Neuronal stem cell (in vitro differentiated cells): ENCODE results near the gene DSE.

ENCODE experiments used
- DNase-seq: peaks from one replicate; pipeline ENCODE4 v3.0.0-alpha.2; 2013; ENCODE audit warnings: low spot score
- H2AFZ ChIP-seq: one replicate; pipeline ENCODE4 v1.6.1; 2013; ENCODE audit warnings: mild to moderate bottlenecking, low read length, inconsistent platforms
- H2AK5ac ChIP-seq: 2 replicates; pipeline ENCODE4 v1.6.1; 2013; ENCODE audit warnings: low read depth, mild to moderate bottlenecking, inconsistent platforms, low read length, moderate library complexity, mixed read lengths
- H2BK120ac ChIP-seq: 2 replicates; pipeline ENCODE4 v1.6.1; 2013; ENCODE audit warnings: low read depth, mild to moderate bottlenecking, inconsistent platforms, low read length, moderate library complexity, mixed read lengths
- H2BK12ac ChIP-seq: one replicate; pipeline ENCODE4 v1.6.1; 2013; ENCODE audit warnings: low read length, inconsistent platforms
- H2BK15ac ChIP-seq: 2 replicates; pipeline ENCODE4 v1.6.1; 2013; ENCODE audit warnings: mild to moderate bottlenecking, low read length, inconsistent platforms, mixed read lengths
- H2BK5ac ChIP-seq: one replicate; pipeline ENCODE4 v1.6.1; 2013; ENCODE audit warnings: inconsistent platforms, mild to moderate bottlenecking, low read length, moderate library complexity
- H3K14ac ChIP-seq: one replicate; pipeline ENCODE4 v1.6.1; 2013; ENCODE audit warnings: low read length, inconsistent platforms
- H3K18ac ChIP-seq: 2 replicates; pipeline ENCODE4 v1.6.1; 2013; ENCODE audit warnings: low read length, inconsistent platforms
- H3K23ac ChIP-seq: 2 replicates; pipeline ENCODE4 v1.6.1; 2013; ENCODE audit warnings: low read depth, mild to moderate bottlenecking, mixed read lengths, low read length, inconsistent platforms; ENCODE audit not compliant: poor library complexity
- H3K27ac ChIP-seq: replicated peaks from 3 replicates; pipeline ENCODE4 v1.5.1; 2013; ENCODE audit warnings: low read length, inconsistent platforms
- H3K27me3 ChIP-seq, 3 experiments: 2 replicates each; pipeline ENCODE4 v1.6.1; 2013; ENCODE audit warnings: low read length in 3 of 3, mild to moderate bottlenecking in 2 of 3, inconsistent platforms in 1 of 3, low read depth in 1 of 3, mixed read lengths in 1 of 3, moderate library complexity in 1 of 3; ENCODE audit not compliant: control insufficient read depth in 3 of 3, insufficient read depth in 3 of 3
- H3K36me3 ChIP-seq, 2 donors: replicated peaks in 1 of 2; 2 replicates each; pipeline ENCODE4 v1.6.1; 2013; ENCODE audit warnings: low read length in 2 of 2; ENCODE audit not compliant: control insufficient read depth in 2 of 2, insufficient read depth in 2 of 2
- H3K4ac ChIP-seq: 2 replicates; pipeline ENCODE4 v1.6.1; 2013; ENCODE audit warnings: inconsistent platforms, mild to moderate bottlenecking, low read length, moderate library complexity
- H3K4me1 ChIP-seq, 2 donors: 1 replicate in 1 of 2; 2 replicates in 1 of 2; pipeline ENCODE4 v1.6.1; 2013; ENCODE audit warnings: low read length in 2 of 2, low read depth in 1 of 2; ENCODE audit not compliant: control insufficient read depth in 2 of 2, insufficient read depth in 1 of 2
- H3K4me2 ChIP-seq: one replicate; pipeline ENCODE4 v1.6.1; 2013; ENCODE audit warnings: mild to moderate bottlenecking, low read length, inconsistent platforms; ENCODE audit not compliant: insufficient read depth, poor library complexity, severe bottlenecking
- H3K4me3 ChIP-seq, 2 donors: 2 replicates each; pipeline ENCODE4 v1.5.1; 2013; ENCODE audit warnings: low read length in 2 of 2, mild to moderate bottlenecking in 2 of 2, inconsistent platforms in 1 of 2, moderate library complexity in 1 of 2
- H3K79me1 ChIP-seq: one replicate; pipeline ENCODE4 v1.6.1; 2013; ENCODE audit warnings: low read depth, mild to moderate bottlenecking, inconsistent platforms, low read length, moderate library complexity
- H3K9ac ChIP-seq: one replicate; pipeline ENCODE4 v1.6.1; 2013; ENCODE audit warnings: mild to moderate bottlenecking, low read depth, low read length, inconsistent platforms; ENCODE audit not compliant: poor library complexity
- H3K9me3 ChIP-seq, 2 donors: replicated peaks in 1 of 2; 2 replicates each; pipeline versions ENCODE3 to v1.6.1; 2013; ENCODE audit warnings: low read length in 2 of 2, mild to moderate bottlenecking in 2 of 2, inconsistent platforms in 1 of 2, low read depth in 1 of 2, mixed read lengths in 1 of 2, moderate library complexity in 1 of 2; ENCODE audit not compliant: control insufficient read depth in 2 of 2, insufficient read depth in 1 of 2
- H4K8ac ChIP-seq: one replicate; pipeline ENCODE4 v1.6.1; 2013; ENCODE audit warnings: low read depth, mild to moderate bottlenecking, inconsistent platforms, low read length, moderate library complexity
- H4K91ac ChIP-seq: one replicate; pipeline ENCODE4 v1.6.1; 2013; ENCODE audit warnings: low read length, low read depth, mild to moderate bottlenecking, inconsistent platforms; ENCODE audit not compliant: poor library complexity
- WGBS, 2 donors: extraction: QIAGEN DNeasy Blood & Tissue Kit; methylation state at CpG; one replicate each; pipeline ENCODE4 v1.1.7; 2013; ENCODE audit warnings: missing lambda C conversion rate in 2 of 2, mixed read lengths in 1 of 2; ENCODE audit not compliant: insufficient read length in 2 of 2, insufficient replicate concordance in 1 of 2; ENCODE audit errors: extremely low coverage in 2 of 2; 5-methylcytosine and 5-hydroxymethylcytosine counted together

The DSE gene

GRCh38 chr6:116387374-116387773, 16.6 kb downstream of the DSE start:
- no peaks in the 10 kb centered on the region for H3K9me3 ChIP-seq
- no peak overlapping the region for H3K18ac ChIP-seq
- no peak overlapping the region for H2BK5ac ChIP-seq
- H4K8ac ChIP-seq, result no peak overlapping the region
- no peak overlapping the region for H2AFZ ChIP-seq
- no peak overlapping the region for H3K4me2 ChIP-seq
- peaks cover 0 to 1% of the 10 kb centered on the region in 2 donors for H3K4me1 ChIP-seq
- H2BK12ac ChIP-seq, result no peak overlapping the region
- H3K9ac ChIP-seq, result no peak overlapping the region
- DNase-seq, result no peak
- H3K36me3 ChIP-seq, result no peaks in the 10 kb centered on the region
- WGBS, 2 donors, result no CpG with 5 or more reads among the region's 3 CpGs
- no peak overlapping the region for H3K27ac ChIP-seq
- H3K79me1 ChIP-seq, result no peaks in the 10 kb centered on the region
- no peak overlapping the region for H3K4ac ChIP-seq
- no peak overlapping the region for H3K23ac ChIP-seq
- H3K14ac ChIP-seq, result no peak overlapping the region
- H3K4me3 ChIP-seq, result no peak overlapping the region
- H4K91ac ChIP-seq, result no peak overlapping the region
- no peak overlapping the region for H2AK5ac ChIP-seq
- no peak overlapping the region for H2BK15ac ChIP-seq
- no peak overlapping the region for H2BK120ac ChIP-seq
- H3K27me3 ChIP-seq, result no peaks in the 10 kb centered on the region

- Histone ChIP-seq H2AK5ac (no peak overlapping the region), H3K9ac (no peak overlapping the region), H3K18ac (no peak overlapping the region), H2BK5ac (no peak overlapping the region), H2BK12ac (no peak overlapping the region), H3K27me3 (no peaks in the 10 kb centered on the region), H3K36me3 (no peaks in the 10 kb centered on the region), H4K91ac (no peak overlapping the region), H3K79me1 (no peaks in the 10 kb centered on the region), H3K4me1 (peaks cover 0 to 1% of the 10 kb centered on the region in 2 donors), H4K8ac (no peak overlapping the region), H3K23ac (no peak overlapping the region), H3K4me2 (no peak overlapping the region), H2AFZ (no peak overlapping the region), H3K4me3 (no peak overlapping the region), H2BK15ac (no peak overlapping the region), H2BK120ac (no peak overlapping the region), H3K9me3 (no peaks in the 10 kb centered on the region), H3K14ac (no peak overlapping the region), H3K27ac (no peak overlapping the region), H3K4ac (no peak overlapping the region)
- DNase-seq, result no peak
- no CpG with 5 or more reads among the region's 3 CpGs for WGBS, 2 donors
These were observed 18.2 kb downstream of the DSE start for GRCh38 chr6:116388924-116389323.

- DNase-seq, result no peak
- H4K8ac ChIP-seq, result no peak overlapping the region
- H4K91ac ChIP-seq, result no peak overlapping the region
- H2BK15ac ChIP-seq, result no peak overlapping the region
- H3K4ac ChIP-seq, result no peak overlapping the region
- H2BK12ac ChIP-seq, result no peak overlapping the region
- H3K36me3 ChIP-seq, result no peaks in the 10 kb centered on the region
- H2BK120ac ChIP-seq, result no peak overlapping the region
- no peak overlapping the region for H3K9ac ChIP-seq
- no peak overlapping the region for H3K27ac ChIP-seq
- no peak overlapping the region for H2AK5ac ChIP-seq
- no peak overlapping the region for H2BK5ac ChIP-seq
- peaks cover 0 to 1% of the 10 kb centered on the region in 2 donors for H3K4me1 ChIP-seq
- no peak overlapping the region for H3K4me2 ChIP-seq
- H3K79me1 ChIP-seq, result no peaks in the 10 kb centered on the region
- H3K23ac ChIP-seq, result no peak overlapping the region
- no peak overlapping the region for H3K18ac ChIP-seq
- no peak overlapping the region for H3K14ac ChIP-seq
- H3K4me3 ChIP-seq, result no peak overlapping the region
- H3K9me3 ChIP-seq, result no peaks in the 10 kb centered on the region
- no peaks in the 10 kb centered on the region for H3K27me3 ChIP-seq
- no peak overlapping the region for H2AFZ ChIP-seq
These were observed 18.6 kb downstream of the DSE start for GRCh38 chr6:116389357-116389756.

DNA sequence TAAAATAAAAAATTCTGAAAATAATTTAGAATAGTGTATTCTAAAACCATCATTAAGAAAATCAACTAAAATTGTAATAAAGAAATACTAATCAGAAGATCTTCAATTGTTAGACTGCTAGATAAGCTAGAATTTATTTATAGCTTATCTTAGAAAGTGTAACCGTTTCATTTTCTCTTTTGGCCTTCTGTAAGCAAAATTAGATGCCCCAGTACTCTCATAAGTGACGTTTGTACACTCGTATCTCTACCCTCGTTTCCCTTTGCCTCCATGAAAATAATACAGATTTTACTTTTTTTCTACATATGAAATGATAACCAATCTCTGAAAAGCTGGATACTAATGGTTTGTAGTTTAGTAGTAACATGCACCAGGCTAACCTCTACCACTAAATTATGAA, 19.8 kb downstream of the DSE start:
- Histone ChIP-seq H3K27ac (no peak overlapping the region), H2BK12ac (no peak overlapping the region), H3K4ac (no peak overlapping the region), H3K36me3 (no peaks in the 10 kb centered on the region), H2BK5ac (no peak overlapping the region), H2AK5ac (no peak overlapping the region), H3K14ac (no peak overlapping the region), H3K9me3 (peaks cover 0 to 2% of the 10 kb centered on the region in 2 donors), H2AFZ (no peak overlapping the region), H3K9ac (no peak overlapping the region), H3K79me1 (no peaks in the 10 kb centered on the region), H3K18ac (no peak overlapping the region), H4K91ac (no peak overlapping the region), H4K8ac (no peak overlapping the region), H2BK15ac (no peak overlapping the region), H3K27me3 (no peaks in the 10 kb centered on the region), H3K23ac (no peak overlapping the region), H2BK120ac (no peak overlapping the region), H3K4me2 (no peak overlapping the region), H3K4me1 (peaks cover 0 to 1% of the 10 kb centered on the region in 2 donors), H3K4me3 (no peak overlapping the region)
- WGBS, 2 donors, result no CpG with 5 or more reads among the region's 4 CpGs
- DNase-seq, result no peak
